GM19455 (cell line): ENCODE measurements around the gene LY6G6D.

Experiments used
- ATAC-seq: cut with Tn5 transposase; IDR thresholded peaks from one replicate; pipeline ENCODE4 v1.9.1; 2021; ENCODE audit not compliant: unreplicated experiment

Gene LY6G6D, protein sequence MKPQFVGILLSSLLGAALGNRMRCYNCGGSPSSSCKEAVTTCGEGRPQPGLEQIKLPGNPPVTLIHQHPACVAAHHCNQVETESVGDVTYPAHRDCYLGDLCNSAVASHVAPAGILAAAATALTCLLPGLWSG

DNA sequence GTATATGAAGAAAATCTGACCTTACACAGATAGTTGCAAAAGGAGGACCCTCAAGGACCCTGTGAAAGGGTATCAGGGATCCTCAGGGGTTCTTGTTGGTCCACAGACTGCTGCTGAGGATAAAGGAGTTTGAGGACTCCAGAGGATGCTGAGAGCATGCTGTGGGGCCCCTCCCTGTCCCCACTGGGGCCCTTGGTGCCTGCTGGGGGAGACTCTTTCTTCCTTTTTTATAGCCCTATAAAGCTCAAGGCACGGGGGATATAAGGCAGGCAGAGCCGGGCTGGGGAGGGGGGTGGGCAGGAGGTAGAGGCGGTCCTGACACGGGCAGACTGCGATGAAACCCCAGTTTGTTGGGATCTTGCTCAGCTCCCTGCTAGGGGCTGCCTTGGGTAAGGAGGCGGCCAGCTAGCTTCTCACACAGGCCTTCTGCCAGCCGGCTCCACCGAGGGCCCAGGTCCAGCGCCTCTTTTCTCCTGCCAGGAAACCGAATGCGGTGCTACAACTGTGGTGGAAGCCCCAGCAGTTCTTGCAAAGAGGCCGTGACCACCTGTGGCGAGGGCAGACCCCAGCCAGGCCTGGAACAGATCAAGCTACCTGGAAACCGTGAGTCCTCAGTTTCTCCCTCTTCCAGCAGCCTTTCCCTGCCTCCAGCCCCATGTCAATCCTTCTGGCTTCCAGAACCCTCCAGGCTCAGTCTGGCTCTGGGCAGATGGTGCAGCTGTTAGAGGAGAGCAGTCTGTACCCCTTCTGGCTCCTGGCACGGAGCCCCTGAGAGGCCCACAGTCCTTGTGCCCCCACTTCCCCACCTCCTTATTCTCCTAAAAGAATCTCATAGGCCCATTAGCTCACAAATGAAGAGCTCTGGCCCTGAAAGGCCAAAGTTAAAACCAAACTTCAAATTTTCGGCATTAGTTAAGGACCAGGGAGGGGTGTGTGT, at the start of gene LY6G6D:
Gene LY6G6D (plus strand): TSS at position 327 of the 937 bp plus-strand sequence. CDS start 8 bp downstream, at position 335.
- ATAC-seq, result no peak

DNA sequence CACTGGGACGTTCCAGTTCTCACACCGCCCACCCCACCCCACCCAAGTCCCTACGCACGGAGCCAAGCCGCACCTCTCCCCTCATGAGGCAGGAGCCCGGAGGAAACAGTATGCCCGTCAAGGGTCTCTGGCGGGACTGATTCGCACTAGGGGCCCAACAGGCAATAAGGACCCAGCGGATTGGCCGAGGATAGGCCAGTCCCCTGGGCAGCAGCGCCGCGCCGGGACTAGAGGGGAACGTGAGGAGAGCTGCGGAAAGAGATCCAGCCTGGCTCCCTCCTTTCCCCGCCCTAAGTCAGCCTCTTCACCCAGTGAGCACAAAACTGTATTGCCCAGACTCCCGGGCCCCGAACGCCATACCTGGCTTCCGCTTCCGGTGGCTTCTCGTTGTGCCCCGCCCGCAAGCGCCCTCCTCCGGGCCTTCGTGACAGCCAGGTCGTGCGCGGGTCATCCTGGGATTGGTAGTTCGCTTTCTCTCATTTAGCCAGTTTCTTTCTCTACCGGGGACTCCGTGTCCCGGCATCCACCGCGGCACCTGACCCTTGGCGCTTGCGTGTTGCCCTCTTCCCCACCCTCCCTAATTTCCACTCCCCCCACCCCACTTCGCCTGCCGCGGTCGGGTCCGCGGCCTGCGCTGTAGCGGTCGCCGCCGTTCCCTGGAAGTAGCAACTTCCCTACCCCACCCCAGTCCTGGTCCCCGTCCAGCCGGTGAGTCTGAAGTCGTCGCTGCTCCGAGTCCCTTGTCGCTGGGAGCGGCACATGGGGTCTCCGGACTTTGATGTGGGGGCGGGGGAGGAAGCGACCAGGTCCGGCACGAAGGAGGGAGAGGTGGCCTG, 49.4 kb upstream of the LY6G6D start, which contains the start of gene CSNK2B:
Gene CSNK2B (plus strand): TSS at position 580 of the 836 bp plus-strand sequence. CDS start 752 bp downstream, outside the sequence.
- ATAC-seq, result peak; percentile 82

DNA sequence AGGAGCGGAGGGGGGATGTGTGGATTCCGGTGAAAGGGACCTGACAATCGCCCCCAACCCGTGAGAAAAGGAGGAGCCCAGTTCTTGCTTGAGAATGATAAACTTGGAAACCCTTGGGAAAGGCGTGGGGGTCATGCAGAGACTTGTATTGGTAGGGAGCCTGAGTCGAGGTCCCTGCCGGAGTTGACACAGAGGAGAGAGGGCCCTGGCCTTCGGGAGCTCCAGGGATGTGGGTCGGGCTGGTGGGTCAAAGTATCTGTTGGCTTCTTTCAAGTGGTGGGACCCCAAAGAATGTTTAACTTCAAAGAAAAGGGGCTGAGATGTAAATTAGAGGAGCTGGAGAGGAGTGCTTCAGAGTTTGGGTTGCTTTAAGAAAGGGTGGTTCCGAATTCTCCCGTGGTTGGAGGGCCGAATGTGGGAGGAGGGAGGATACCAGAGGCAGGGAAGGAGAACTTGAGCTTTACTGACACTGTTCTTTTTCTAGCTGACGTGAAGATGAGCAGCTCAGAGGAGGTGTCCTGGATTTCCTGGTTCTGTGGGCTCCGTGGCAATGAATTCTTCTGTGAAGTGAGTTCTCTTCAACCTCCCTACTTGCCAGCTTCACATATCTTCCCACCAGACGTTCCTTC, 48.7 kb upstream of the LY6G6D start:
- no peak for ATAC-seq

DNA sequence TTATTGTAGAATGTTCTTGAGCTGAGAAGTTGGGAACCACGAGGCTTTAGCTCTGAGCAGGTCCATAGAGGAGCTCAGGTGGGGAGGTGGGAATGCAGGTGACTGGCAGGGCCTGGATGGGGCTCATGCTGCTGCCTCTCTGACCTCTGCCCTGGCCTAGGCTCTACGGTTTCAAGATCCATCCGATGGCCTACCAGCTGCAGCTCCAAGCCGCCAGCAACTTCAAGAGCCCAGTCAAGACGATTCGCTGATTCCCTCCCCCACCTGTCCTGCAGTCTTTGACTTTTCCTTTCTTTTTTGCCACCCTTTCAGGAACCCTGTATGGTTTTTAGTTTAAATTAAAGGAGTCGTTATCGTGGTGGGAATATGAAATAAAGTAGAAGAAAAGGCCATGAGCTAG, 45.5 kb upstream of the LY6G6D start, which contains the start of gene LY6G5B:
Gene LY6G5B (plus strand): TSS at position 301 of the 400 bp plus-strand sequence. CDS start 975 bp downstream, outside the sequence.
- no peak for ATAC-seq

DNA sequence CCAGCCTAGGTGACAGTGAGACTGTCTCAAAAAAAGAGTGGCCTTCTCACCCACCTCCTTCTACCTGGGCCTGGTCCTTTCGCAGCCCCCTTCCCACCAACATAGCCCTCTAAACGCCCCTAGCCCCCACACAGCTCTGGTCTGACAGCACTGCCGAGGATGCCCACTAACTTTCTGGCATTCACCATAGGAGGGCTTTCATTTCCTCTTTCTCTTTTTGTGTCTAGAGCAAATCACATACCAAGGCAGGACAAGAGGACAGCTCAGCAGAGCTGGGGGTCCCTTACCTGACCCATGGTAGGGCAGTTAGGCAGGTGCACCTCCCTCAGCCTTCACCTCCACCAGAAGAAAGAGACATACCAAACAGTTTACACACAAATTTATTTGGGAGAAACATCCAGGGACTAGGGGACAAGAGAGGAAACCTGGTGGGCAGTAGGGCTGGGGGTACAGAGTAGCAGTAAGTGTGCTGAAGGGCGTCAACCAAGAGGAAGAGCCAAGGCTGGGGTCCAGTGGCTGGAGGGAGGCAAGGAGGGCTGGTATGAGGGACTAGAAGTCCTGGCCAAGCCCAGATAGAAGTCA, 38.7 kb upstream of the LY6G6D start:
- no peak for ATAC-seq

DNA sequence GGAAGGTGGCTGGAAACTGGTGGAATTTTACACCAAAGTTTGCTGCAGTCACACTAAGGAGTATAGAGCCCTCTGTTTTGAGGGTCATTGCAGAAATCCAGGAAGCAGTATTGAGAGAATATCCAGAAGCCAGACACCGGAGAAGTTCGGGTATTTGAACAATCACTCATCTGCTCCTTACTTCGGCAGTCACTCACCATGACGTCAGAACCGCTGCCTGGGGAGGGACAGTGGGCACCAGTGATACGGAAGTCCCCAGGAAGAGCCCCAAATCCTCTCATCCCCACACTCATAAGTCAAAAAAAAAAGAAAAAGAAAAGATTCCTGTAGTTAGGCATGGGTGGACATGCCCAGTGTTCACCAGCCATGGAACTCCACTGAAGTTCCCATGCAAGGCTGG, 38.2 kb upstream of the LY6G6D start:
- ATAC-seq, result no peak

DNA sequence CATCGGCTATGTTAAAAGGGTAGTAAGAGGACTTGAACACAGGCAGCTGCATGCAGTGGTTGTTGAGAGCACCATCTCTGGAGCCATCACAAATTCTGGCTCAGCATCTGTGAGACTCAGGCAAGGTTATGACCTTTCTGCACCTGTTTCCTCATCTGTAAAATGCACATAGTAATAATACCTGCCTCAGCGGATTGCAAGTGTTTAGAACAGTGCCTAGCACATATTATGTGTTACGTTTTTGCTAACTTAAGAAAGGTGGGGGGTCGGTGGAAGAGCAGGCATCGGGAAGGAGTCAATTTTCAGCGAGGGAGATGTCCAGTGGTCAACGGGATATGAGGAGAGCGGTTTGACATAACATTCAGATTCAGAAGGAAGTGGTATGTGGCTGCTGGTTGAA, 37.2 kb upstream of the LY6G6D start:
- no peak for ATAC-seq

DNA sequence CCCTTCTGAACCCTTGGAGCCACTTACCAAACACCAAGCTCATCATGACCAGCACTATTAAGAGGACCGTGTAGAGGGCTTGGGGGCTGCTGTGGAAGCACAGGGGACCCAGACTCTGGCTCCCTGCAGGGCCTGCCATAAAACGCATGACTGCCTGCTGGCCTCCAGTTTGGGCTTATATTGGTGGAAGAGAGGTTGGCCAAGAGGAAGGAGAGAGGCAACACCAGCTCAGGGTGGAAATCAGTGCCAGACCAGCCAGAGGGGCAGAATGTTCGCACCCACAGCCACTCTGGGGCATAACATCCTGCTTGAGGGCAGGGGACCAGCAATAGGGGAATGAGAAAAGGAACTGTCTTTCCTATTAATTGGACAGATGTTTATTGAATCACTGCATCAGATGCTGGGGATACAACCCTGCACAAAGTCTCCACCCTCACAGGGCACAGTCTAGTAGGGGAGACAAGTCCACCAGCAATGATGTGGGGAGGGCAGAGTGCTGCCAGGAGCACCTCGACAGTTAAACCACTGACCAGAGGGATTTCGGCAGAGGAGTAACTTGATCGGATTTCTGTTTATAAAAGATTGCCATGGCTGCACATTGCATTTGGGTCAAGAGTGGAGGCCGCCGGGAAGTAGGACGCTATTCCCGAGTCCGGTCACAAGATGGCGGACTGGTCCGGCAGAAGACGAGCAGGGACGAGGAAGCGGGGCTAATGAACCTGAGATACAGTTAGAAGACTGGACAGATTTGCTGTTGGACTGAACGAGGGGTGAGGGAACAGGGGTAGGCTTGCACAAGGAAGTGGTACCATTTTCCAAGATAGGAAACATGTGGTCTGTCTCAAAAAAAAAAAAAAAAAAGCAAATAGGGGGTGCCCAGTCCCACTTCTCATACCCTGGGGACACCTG, 34.7 kb upstream of the LY6G6D start, which contains the start of gene LY6G5C:
Gene LY6G5C (minus strand): TSS at position 842 of the 909 bp plus-strand sequence. CDS start 694 bp downstream, at position 148.
- no peak for ATAC-seq

DNA sequence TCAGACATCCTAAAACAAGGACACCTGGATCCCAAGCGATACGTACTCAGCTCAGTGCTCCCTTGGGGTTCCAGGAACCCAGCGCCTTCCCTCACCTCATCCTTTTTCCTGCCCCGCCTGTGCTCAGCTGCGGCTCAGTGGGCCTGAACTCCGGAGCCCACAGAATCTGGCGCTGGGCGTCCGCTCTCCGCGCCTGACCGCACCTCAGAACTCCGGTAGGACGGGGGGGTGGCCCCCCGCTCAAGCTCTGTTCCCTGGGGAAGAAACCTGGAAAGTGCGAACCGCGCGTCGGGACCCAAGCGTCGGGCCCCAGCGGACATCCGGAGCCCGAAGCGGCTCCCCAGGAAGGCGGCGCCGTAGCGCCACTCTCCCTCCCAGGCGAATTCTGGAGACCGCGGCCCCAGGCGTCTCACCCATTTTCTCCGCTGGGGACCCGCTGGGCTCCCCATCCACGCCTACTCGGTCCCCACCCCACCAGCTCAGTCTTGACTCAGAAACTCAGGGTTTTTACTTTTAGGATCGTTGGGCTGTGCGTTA, 33.9 kb upstream of the LY6G6D start:
- ATAC-seq, result no peak

DNA sequence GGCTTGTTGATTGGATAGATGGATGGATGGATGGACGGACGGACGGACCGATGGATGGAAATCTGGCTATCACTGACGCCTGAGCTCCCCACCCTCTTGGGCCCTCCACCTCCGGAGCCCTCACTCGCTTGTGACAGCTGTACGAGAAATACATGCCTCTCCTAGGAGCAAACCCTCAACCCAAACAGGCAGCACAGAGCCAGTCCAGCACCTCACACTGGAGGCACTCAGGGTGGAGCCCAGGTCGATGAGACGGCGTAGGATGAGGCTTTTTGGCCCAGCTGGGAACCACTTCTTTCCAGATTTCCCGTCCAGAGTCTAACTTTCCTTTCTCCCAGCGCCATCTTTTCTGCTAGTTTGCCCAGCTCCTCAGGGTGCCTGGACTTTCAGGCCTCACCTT, 31.6 kb upstream of the LY6G6D start:
- ATAC-seq, result no peak

DNA sequence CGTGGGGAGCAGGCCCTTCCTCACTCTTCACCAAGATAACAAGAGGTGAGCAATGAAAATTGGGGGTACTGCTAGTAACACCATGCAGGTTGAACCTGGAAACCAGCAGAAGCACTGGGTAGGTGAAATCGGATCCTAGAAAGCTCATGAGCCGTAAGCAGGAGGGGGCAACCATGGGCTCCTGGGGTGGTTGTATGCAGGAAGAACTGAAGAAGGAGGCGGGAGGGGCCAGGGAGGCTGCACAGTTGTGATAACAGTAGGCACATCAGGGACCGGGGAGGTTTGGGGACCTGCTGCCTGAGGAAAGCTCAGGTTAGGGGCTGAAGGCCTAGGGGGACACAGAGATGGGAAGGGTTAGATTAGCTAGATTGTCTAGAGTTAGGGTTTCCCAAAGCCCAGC, 28.7 kb upstream of the LY6G6D start:
- ATAC-seq, result no peak

DNA sequence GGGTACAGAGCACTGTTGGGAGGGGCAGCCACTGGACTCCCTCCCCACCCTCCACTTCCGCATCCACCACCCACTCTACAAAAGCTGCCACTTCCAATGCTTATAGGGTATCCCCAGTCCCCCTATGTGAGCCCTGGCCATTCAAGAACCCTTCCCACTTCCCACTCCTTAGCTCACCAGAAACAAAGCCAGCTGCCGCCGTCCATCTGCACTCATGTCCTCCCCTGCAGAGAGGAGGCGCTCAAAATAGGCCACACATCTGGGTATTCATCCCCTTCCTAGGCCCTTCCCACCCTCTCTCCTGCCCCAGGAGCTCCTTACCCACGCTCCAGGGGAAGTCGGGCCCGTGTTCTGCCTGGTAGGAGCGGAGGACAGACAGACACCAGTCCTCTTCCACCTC, 27.8 kb upstream of the LY6G6D start:
- no peak for ATAC-seq

DNA sequence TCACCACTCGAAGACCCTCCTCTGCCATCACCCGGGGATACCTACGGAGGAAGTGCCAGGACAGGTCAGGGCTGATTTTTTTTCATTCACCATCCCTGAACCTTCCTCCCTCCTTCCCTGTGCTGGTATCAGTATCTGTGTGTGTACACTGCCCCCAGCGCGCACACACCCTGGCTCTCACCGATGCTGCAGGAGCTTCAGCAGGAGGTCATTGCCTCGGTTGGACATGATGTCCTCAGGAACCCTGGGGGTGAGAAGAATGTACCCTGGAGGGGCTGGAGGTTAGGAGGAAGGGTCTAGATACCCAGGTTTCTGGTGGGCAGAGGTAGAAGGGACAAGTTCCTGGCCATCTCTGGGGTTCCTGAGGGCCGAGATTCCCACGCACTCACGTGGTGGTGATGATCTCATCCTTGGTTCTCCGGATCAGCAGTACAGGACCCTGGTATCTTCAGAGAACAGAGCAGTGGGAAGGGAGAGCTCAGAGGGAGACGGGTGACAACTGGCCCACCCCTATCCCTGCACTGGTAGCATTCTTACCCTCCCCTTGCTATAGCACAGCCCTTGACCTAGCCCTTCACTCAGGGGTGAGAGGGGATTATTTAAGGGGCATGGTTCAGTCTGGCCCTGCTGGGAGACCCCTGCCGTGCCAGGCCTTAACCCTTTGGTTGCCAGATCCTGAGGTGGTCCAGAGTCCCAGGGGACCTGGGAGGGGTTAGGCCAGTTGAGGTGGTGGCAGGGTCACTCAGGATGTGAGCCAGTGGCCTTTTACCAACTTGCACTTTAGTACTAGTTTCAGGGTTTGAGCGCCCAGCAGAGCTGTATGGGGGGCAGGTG, 27.1 kb upstream of the LY6G6D start:
- no peak for ATAC-seq

DNA sequence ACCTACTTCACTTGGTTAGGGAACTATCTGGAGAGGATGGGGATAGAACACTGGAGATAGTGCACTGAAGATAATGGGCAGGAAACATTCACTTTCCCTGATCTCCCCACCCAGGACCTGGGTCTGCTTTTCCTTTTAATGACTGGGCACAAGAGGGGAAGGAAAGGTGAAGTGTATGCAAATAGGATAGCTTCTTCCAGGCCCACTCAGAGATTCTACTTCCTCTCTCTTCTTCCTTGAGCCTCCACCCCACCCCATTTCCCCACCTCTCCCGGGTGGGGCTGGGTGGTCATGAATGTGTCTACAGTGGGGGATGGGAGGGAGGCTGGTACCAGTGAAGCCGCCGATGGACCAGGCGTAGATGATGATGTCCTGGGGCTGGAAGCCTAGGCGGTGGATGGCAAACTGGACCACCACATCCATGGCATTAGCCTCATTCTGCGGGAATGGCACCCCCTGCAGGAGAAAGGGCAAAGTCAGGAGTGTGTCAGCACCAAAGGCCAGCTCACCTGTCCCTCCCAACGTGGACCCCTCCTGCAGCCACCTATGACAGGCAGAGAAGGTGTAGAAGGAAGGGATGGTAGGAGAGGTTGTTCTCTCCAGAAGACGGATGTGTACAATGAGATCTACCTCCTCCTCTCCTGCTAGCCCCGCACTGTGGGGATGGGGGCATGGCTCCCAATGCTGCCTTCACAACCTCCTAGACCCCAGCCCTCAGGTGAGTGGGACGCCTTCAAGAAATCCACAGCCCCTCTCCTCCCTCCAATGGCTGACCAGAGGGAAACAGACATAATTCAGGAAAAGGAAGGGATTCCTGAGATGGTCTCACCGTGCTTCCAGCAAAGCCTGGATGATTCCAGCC, 25.7 kb upstream of the LY6G6D start:
- no peak for ATAC-seq

DNA sequence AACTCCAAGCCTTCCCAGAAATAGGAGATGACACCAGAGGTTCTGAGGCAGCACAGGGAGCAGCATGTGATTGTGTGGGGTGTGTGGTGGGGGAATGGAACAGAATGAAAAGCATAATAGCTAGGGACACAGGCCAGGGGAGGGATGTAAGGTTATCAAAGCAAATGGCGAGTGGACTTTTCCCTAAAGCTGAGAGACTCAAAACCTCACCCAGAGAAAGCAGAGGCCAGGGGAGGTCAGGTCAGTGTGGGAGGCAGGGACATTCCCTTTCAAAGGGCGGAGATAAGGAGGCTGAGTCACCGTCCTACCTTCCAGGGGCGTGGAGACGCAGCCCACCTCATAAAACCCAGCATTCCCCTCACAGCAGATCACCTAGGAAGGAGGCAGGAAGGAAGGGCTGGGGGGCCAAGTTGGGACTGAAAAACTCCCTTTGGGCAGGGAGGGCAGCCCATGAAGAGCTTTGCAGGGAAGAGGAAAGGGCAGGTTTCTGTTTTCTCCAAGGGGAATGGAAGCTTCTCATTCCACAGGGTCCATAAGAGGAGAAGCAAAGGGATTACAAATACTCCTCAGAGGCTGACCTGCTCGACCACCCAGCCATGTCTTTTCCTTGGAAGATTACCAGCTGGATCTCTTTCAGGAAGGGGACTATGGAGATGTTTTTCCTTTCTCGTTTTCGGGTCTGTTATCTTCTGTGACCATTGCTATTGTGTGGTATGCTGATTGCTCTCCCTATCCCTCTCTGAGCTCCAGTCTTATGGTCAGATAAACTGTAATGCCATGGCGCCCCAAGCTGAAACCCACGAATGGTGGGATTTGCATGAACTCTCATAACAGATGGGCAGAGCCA, 24.7 kb upstream of the LY6G6D start:
- ATAC-seq, result no peak

DNA sequence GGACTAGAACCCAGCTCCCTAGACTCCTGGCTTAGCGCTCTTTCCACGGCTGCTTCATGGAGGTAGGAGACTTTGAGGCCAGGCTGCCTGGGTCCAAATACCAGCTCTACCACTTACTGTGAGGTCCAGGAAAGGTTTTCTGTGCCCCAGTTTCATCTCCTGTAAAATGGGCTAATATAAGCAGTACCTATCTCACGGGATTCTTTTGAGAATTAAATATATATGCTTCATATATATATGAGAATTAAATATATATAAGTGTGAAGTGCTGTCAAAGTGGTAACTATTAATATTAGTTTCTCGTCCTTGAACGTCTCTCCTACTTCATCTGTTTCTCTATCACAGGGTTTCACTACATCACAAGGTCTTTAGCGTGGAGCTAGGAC, 24.1 kb upstream of the LY6G6D start:
- no peak for ATAC-seq
